HG02885 (cell line): ENCODE measurements around the gene RNF26.

Source experiments
- ATAC-seq: cut with Tn5 transposase; IDR thresholded peaks from one replicate; pipeline ENCODE4 v1.9.1; 2021; ENCODE audit warnings: mild to moderate bottlenecking; ENCODE audit not compliant: unreplicated experiment, poor library complexity

The RNF26 gene

GRCh38 chr11:119334174-119334930 is at the start of gene RNF26:
TSS of gene RNF26 (plus strand) at chr11:119334527. CDS start at chr11:119335123, 596 bp downstream.
- ATAC-seq, result peak; percentile 94

- no peak for ATAC-seq
These were observed 48.9 kb upstream of the RNF26 start for GRCh38 chr11:119285431-119285830.

GRCh38 chr11:119288219-119288618 is 46.1 kb upstream of the RNF26 start:
- no peak for ATAC-seq

GRCh38 chr11:119290894-119291497 is 43.3 kb upstream of the RNF26 start:
- ATAC-seq, result no peak

GRCh38 chr11:119293461-119293860 is 40.9 kb upstream of the RNF26 start:
- no peak for ATAC-seq

- no peak for ATAC-seq
These were observed 39.1 kb upstream of the RNF26 start for GRCh38 chr11:119295178-119295577.

GRCh38 chr11:119297938-119298337 is 36.4 kb upstream of the RNF26 start:
- ATAC-seq, result no peak

GRCh38 chr11:119298726-119299125 is 35.6 kb upstream of the RNF26 start:
- no peak for ATAC-seq

GRCh38 chr11:119299416-119299815 is 34.9 kb upstream of the RNF26 start:
- no peak for ATAC-seq

GRCh38 chr11:119300198-119300964 is 33.9 kb upstream of the RNF26 start:
- no peak for ATAC-seq

- ATAC-seq, result no peak
These were observed 31.1 kb upstream of the RNF26 start for GRCh38 chr11:119303227-119303718.

GRCh38 chr11:119305556-119306372 is 28.6 kb upstream of the RNF26 start:
- ATAC-seq, result no peak

GRCh38 chr11:119306373-119306890 is 27.9 kb upstream of the RNF26 start:
- ATAC-seq, result no peak

GRCh38 chr11:119307219-119307618 is 27.1 kb upstream of the RNF26 start:
- ATAC-seq, result no peak

GRCh38 chr11:119307974-119308373 is 26.4 kb upstream of the RNF26 start:
- no peak for ATAC-seq

- ATAC-seq, result no peak
These were observed 24.9 kb upstream of the RNF26 start for GRCh38 chr11:119309411-119309810.

- ATAC-seq, result no peak
These were observed 24.2 kb upstream of the RNF26 start for GRCh38 chr11:119309953-119310681.

- ATAC-seq, result no peak
These were observed 23.7 kb upstream of the RNF26 start for GRCh38 chr11:119310682-119311052.

GRCh38 chr11:119314726-119315125 is 19.6 kb upstream of the RNF26 start:
- no peak for ATAC-seq
